ENCODE data around the gene CLDND2.

CLDND2 gene

GRCh38 chr19:51375504-51376221 is 6.9 kb upstream of the CLDND2 start (continued):
- TF ChIP-seq, protein P1, sequence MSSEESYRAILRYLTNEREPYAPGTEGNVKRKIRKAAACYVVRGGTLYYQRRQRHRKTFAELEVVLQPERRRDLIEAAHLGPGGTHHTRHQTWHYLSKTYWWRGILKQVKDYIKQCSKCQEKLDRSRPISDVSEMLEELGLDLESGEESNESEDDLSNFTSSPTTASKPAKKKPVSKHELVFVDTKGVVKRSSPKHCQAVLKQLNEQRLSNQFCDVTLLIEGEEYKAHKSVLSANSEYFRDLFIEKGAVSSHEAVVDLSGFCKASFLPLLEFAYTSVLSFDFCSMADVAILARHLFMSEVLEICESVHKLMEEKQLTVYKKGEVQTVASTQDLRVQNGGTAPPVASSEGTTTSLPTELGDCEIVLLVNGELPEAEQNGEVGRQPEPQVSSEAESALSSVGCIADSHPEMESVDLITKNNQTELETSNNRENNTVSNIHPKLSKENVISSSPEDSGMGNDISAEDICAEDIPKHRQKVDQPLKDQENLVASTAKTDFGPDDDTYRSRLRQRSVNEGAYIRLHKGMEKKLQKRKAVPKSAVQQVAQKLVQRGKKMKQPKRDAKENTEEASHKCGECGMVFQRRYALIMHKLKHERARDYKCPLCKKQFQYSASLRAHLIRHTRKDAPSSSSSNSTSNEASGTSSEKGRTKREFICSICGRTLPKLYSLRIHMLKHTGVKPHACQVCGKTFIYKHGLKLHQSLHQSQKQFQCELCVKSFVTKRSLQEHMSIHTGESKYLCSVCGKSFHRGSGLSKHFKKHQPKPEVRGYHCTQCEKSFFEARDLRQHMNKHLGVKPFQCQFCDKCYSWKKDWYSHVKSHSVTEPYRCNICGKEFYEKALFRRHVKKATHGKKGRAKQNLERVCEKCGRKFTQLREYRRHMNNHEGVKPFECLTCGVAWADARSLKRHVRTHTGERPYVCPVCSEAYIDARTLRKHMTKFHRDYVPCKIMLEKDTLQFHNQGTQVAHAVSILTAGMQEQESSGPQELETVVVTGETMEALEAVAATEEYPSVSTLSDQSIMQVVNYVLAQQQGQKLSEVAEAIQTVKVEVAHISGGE (tag by site-specific recombination; conservative IDR thresholded peaks at IDR 0.05; ENCODE audit: low read depth) = no peak
- TF ChIP-seq ZNF335 (tag by site-specific recombination; conservative IDR thresholded peaks at IDR 0.05) (no peak), SETDB1 (IDR thresholded peaks at IDR 0.05; ENCODE audit: insufficient read length, low read length) (no peak)
- TF ChIP-seq, protein P2, sequence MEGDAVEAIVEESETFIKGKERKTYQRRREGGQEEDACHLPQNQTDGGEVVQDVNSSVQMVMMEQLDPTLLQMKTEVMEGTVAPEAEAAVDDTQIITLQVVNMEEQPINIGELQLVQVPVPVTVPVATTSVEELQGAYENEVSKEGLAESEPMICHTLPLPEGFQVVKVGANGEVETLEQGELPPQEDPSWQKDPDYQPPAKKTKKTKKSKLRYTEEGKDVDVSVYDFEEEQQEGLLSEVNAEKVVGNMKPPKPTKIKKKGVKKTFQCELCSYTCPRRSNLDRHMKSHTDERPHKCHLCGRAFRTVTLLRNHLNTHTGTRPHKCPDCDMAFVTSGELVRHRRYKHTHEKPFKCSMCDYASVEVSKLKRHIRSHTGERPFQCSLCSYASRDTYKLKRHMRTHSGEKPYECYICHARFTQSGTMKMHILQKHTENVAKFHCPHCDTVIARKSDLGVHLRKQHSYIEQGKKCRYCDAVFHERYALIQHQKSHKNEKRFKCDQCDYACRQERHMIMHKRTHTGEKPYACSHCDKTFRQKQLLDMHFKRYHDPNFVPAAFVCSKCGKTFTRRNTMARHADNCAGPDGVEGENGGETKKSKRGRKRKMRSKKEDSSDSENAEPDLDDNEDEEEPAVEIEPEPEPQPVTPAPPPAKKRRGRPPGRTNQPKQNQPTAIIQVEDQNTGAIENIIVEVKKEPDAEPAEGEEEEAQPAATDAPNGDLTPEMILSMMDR (tag by site-specific recombination; IDR thresholded peaks at IDR 0.05) = no peak

DNA sequence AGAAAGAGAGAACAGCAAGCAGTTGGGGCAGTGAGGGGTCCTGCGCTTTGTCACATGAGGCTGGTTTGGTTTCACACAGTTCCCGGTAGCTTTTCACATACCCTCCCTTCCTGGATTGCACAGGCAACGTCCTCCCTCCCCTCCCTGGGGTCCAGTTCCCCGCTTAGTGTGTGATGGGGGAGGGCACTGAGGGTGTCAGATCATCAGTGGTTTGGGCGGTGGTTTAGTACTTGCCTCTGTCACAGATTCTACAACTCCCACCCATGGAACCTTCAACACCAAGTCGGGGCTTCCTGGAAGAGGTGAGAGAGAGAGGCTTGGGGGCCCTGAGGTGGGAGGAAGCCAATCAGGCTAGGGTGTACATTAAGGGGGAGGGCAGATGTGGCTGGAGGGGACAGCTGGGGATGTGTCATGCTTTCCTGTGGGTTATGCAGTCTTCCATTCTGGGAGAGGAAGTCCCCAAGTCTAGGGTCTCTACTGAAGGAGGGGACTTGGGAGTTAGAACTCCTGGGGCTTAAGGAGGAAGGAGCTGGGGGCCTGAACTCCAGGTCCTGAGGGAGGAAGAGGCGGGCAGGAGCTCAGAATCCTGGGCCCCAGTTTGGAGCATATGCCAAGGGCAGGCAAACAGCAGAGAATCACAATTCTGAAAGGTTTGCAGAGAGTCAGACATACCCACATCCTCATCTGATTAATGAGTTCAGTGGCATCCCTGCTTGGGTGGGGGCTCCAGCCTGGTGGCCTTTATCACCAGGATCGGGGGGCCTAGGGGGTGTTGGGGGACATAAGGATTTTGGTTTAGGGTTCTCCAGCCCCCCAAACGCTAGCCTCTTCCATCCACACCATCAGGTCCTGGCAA is 4.1 kb upstream of the CLDND2 start, which contains the start of gene NKG7:
TSS of gene NKG7 (minus strand) at position 6 of the 856 bp plus-strand sequence. CDS start 119 bp downstream, outside the sequence.
- H3K36me3 ChIP-seq (ENCODE audit: control insufficient read depth in 2 of 2, insufficient read depth in 1 of 2, low read length in 2 of 2) = no peaks in the 10 kb centered on the region
- no peaks in the 10 kb centered on the region; the same call in 1 of the 2 replicates for H3K4me1 ChIP-seq (ENCODE audit: control insufficient read depth, insufficient read depth, low read length)
- ChIA-PET CTCF (interaction anchor here (1.2 kb wide), 2 partner anchors 35 to 100 kb away, joined by 3 to 4 read pairs; no protein-coding TSS in a partner anchor), POLR2A (interaction anchor here (0.5 to 0.9 kb wide), 2 partner anchors 33 to 765 kb away, joined by 3 to 4 read pairs; no protein-coding TSS in a partner anchor)
- H3K4me3 ChIP-seq (ENCODE audit: low read depth, low read length) = no peak within 1 kb of the TSS
- TF ChIP-seq, protein P3, sequence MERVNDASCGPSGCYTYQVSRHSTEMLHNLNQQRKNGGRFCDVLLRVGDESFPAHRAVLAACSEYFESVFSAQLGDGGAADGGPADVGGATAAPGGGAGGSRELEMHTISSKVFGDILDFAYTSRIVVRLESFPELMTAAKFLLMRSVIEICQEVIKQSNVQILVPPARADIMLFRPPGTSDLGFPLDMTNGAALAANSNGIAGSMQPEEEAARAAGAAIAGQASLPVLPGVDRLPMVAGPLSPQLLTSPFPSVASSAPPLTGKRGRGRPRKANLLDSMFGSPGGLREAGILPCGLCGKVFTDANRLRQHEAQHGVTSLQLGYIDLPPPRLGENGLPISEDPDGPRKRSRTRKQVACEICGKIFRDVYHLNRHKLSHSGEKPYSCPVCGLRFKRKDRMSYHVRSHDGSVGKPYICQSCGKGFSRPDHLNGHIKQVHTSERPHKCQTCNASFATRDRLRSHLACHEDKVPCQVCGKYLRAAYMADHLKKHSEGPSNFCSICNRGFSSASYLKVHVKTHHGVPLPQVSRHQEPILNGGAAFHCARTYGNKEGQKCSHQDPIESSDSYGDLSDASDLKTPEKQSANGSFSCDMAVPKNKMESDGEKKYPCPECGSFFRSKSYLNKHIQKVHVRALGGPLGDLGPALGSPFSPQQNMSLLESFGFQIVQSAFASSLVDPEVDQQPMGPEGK (tag by site-specific recombination; IDR thresholded peaks at IDR 0.05) = no peak
- no peak for TF ChIP-seq REST (tag by site-specific recombination; IDR thresholded peaks at IDR 0.05)
- no peak within 1 kb of the TSS for H3K27ac ChIP-seq (ENCODE audit: extremely low read depth, low read depth, low read length)
- no peaks in the 10 kb centered on the region for H3K9me3 ChIP-seq (ENCODE audit: control insufficient read depth, insufficient read depth, low read depth, low read length)

DNA sequence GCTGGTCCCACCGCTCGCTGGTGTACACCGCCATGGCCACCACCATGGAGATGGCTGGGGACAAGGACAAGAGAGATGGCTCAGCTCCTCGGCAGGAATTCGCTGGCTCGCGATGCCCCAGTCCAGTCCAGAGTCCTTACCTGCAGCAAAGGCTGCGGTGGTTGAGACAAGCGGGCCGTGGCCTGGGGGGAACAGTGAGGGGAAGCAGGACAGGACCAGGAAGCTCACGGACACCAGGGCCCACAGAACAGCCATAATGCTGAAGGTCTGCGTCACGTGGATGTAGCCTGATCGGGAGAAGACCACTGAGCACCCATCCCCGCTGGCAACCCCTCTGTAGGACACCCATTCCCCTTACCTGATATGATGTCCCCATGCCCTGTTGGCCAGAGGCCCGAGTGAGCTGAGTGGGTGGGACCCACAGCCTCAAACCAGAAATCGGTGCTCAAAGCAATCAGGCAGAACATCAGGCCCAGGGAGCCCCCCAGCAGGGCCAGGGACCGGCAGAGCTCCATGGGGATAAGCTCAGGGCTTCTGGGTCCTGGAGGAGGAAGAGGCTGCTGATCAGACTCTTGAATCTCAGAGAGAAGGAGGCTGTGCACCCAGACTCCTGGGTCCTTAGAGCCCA is 3.3 kb upstream of the CLDND2 start:
- Histone ChIP-seq H3K36me3 (ENCODE audit: control insufficient read depth in 2 of 2, insufficient read depth in 1 of 2, low read length in 2 of 2) (no peaks in the 10 kb centered on the region), H3K4me1 (ENCODE audit: control insufficient read depth, insufficient read depth, low read length) (no peaks in the 10 kb centered on the region; the same call in 1 of the 2 replicates), H3K9me3 (ENCODE audit: control insufficient read depth, insufficient read depth, low read depth, low read length) (no peaks in the 10 kb centered on the region), H3K4me3 (ENCODE audit: low read depth, low read length) (no peak overlapping the region), H3K27ac (ENCODE audit: extremely low read depth, low read depth, low read length) (no peak overlapping the region)
- ChIA-PET POLR2A (interaction anchor here (0.9 kb wide), 1 partner anchor 33 kb away, joined by 4 read pairs; no protein-coding TSS in a partner anchor), CTCF (interaction anchor here (1.2 kb wide), 2 partner anchors 34 to 100 kb away, joined by 3 to 4 read pairs; no protein-coding TSS in a partner anchor)
- TF ChIP-seq ZNF239 (tag by site-specific recombination; IDR thresholded peaks at IDR 0.05) (no peak), ZFP69B (tag by site-specific recombination; IDR thresholded peaks at IDR 0.05) (no peak), ZNF132 (tag by site-specific recombination; IDR thresholded peaks at IDR 0.05; ENCODE audit: borderline replicate concordance) (no peak), KLF8 (tag by site-specific recombination; IDR thresholded peaks at IDR 0.05) (no peak), ZEB2 (tag by site-specific recombination; IDR thresholded peaks at IDR 0.05) (no peak), SP2 (tag by site-specific recombination; IDR thresholded peaks at IDR 0.05) (no peak), PRDM1 (tag by site-specific recombination; IDR thresholded peaks at IDR 0.05) (no peak), BCL6B (tag by site-specific recombination; IDR thresholded peaks at IDR 0.05) (no peak)
- TF ChIP-seq, protein P4, sequence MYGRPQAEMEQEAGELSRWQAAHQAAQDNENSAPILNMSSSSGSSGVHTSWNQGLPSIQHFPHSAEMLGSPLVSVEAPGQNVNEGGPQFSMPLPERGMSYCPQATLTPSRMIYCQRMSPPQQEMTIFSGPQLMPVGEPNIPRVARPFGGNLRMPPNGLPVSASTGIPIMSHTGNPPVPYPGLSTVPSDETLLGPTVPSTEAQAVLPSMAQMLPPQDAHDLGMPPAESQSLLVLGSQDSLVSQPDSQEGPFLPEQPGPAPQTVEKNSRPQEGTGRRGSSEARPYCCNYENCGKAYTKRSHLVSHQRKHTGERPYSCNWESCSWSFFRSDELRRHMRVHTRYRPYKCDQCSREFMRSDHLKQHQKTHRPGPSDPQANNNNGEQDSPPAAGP (tag by site-specific recombination; IDR thresholded peaks at IDR 0.05) = no peak
